Parathyroid adenoma (tissue), 2 donors: ENCODE data around the gene PEAK1.

ENCODE experiments used
- H2AFZ ChIP-seq: fragments of 300-600 bp; sonication (generic); one replicate; pipeline ENCODE4 v1.7.0; 2017; ENCODE audit warnings: antibody characterized with exemption, mild to moderate bottlenecking
- H3K27ac ChIP-seq: fragments of 300-600 bp; sonication (generic); one replicate; pipeline ENCODE4 v1.7.0; 2017
- H3K27me3 ChIP-seq: fragments of 300-600 bp; sonication (generic); one replicate; pipeline ENCODE4 v1.7.0; 2017; ENCODE audit warnings: low read length; ENCODE audit not compliant: control insufficient read depth, insufficient read depth
- H3K36me3 ChIP-seq: fragments of 300-600 bp; sonication (generic); one replicate; pipeline ENCODE4 v1.7.0; 2017; ENCODE audit warnings: low read length; ENCODE audit not compliant: control insufficient read depth, insufficient read depth
- H3K4me1 ChIP-seq: fragments of 300-600 bp; sonication (generic); one replicate; pipeline ENCODE4 v1.7.0; 2017; ENCODE audit warnings: control low read depth
- H3K4me2 ChIP-seq: fragments of 300-600 bp; sonication (generic); one replicate; pipeline ENCODE4 v1.7.0; 2017; ENCODE audit warnings: low read length
- H3K4me3 ChIP-seq: fragments of 300-600 bp; sonication (generic); one replicate; pipeline ENCODE4 v1.7.0; 2017; ENCODE audit warnings: low read depth, low read length
- H3K79me2 ChIP-seq: fragments of 300-600 bp; sonication (generic); one replicate; pipeline ENCODE4 v1.7.0; 2017; ENCODE audit warnings: control low read depth
- H3K9ac ChIP-seq: fragments of 300-600 bp; sonication (generic); one replicate; pipeline ENCODE4 v1.7.0; 2017; ENCODE audit warnings: mild to moderate bottlenecking
- H3K9me3 ChIP-seq: fragments of 300-600 bp; sonication (generic); one replicate; pipeline ENCODE4 v1.7.0; 2017; ENCODE audit warnings: low read length; ENCODE audit not compliant: control insufficient read depth
- CTCF ChIP-seq: fragments of 300-600 bp; sonication (generic); IDR thresholded peaks from one replicate; pipeline ENCODE4 v1.7.0; 2017; ENCODE audit warnings: antibody characterized with exemption, mild to moderate bottlenecking
- donor health status: primary hyperparathyroidism.

PEAK1 gene

GRCh38 chr15:77221708-77222107 lies 198.2 kb downstream of the PEAK1 start:
- H3K4me2 ChIP-seq: no peak overlapping the region
- no peaks in the 10 kb centered on the region for H3K27me3 ChIP-seq
- H3K4me1 ChIP-seq: no peaks in the 10 kb centered on the region
- H3K79me2 ChIP-seq: no peaks in the 10 kb centered on the region
- H2AFZ ChIP-seq: no peak overlapping the region
- H3K4me3 ChIP-seq: no peak overlapping the region
- H3K9me3 ChIP-seq: no peaks in the 10 kb centered on the region
- no peak overlapping the region for H3K9ac ChIP-seq
- no peak for TF ChIP-seq CTCF
- no peak overlapping the region for H3K27ac ChIP-seq
- no peaks in the 10 kb centered on the region for H3K36me3 ChIP-seq

GRCh38 chr15:77221174-77221573 lies 198.7 kb downstream of the PEAK1 start:
- Histone ChIP-seq H3K9me3 (no peaks in the 10 kb centered on the region), H2AFZ (no peak overlapping the region), H3K4me3 (no peak overlapping the region), H3K27ac (no peak overlapping the region), H3K4me1 (no peaks in the 10 kb centered on the region), H3K36me3 (no peaks in the 10 kb centered on the region), H3K4me2 (no peak overlapping the region), H3K27me3 (no peaks in the 10 kb centered on the region), H3K9ac (no peak overlapping the region), H3K79me2 (no peaks in the 10 kb centered on the region)
- no peak for TF ChIP-seq CTCF

GRCh38 chr15:77219841-77220240 lies 200.1 kb downstream of the PEAK1 start:
- no peak overlapping the region for H2AFZ ChIP-seq
- H3K27me3 ChIP-seq: no peaks in the 10 kb centered on the region
- no peaks in the 10 kb centered on the region for H3K79me2 ChIP-seq
- H3K4me2 ChIP-seq: no peak overlapping the region
- no peak overlapping the region for H3K9ac ChIP-seq
- no peaks in the 10 kb centered on the region for H3K4me1 ChIP-seq
- H3K9me3 ChIP-seq: no peaks in the 10 kb centered on the region
- no peak for TF ChIP-seq CTCF
- H3K36me3 ChIP-seq: no peaks in the 10 kb centered on the region
- H3K27ac ChIP-seq: no peak overlapping the region
- no peak overlapping the region for H3K4me3 ChIP-seq

- no peak overlapping the region for H3K27ac ChIP-seq
- TF ChIP-seq CTCF: no peak
Measured at GRCh38 chr15:77209221-77209620, 210.7 kb downstream of the PEAK1 start.

GRCh38 chr15:77208241-77208640 lies 211.7 kb downstream of the PEAK1 start:
- no peak overlapping the region for H3K4me3 ChIP-seq

More at GRCh38 chr15:77209221-77209620, 210.7 kb downstream of the PEAK1 start:
- no peaks in the 10 kb centered on the region for H3K36me3 ChIP-seq
- no peaks in the 10 kb centered on the region for H3K27me3 ChIP-seq
- no peak overlapping the region for H2AFZ ChIP-seq
- H3K4me2 ChIP-seq: no peak overlapping the region
- no peaks in the 10 kb centered on the region for H3K79me2 ChIP-seq
- H3K4me1 ChIP-seq: no peaks in the 10 kb centered on the region
- no peak overlapping the region for H3K9ac ChIP-seq
- H3K4me3 ChIP-seq: no peak overlapping the region
- no peaks in the 10 kb centered on the region for H3K9me3 ChIP-seq

More at GRCh38 chr15:77208241-77208640, 211.7 kb downstream of the PEAK1 start:
- no peak for TF ChIP-seq CTCF
- no peak overlapping the region for H2AFZ ChIP-seq
- H3K27me3 ChIP-seq: no peaks in the 10 kb centered on the region
- no peaks in the 10 kb centered on the region for H3K36me3 ChIP-seq
- H3K4me2 ChIP-seq: no peak overlapping the region
- H3K4me1 ChIP-seq: no peaks in the 10 kb centered on the region
- H3K79me2 ChIP-seq: no peaks in the 10 kb centered on the region
- no peak overlapping the region for H3K27ac ChIP-seq
- no peaks in the 10 kb centered on the region for H3K9me3 ChIP-seq
- H3K9ac ChIP-seq: no peak overlapping the region
